ENCODE results near the gene TBC1D22A. TPM values are rescaled to one million over a fixed set of nuclear protein-coding genes. Genes with fewer than 3 reads are reported as not detected.

TBC1D22A gene
- total and polyA plus RNA-seq, 10 of the 15 experiments (the other 5 are each of a cell fraction or from before 2014, with no cell fraction given), result 0.63 to 44.7 (median 27.4) TPM

- Histone ChIP-seq H3K9me3 (replicated peaks; ENCODE audit: control insufficient read depth, insufficient read depth, low read length) (peaks cover under 1% of the 10 kb centered on the region), H3K27ac (ENCODE audit: control insufficient read depth, insufficient read depth) (no peak overlapping the region), H3K27me3 (replicated peaks in 1 of 2; ENCODE audit: control insufficient read depth in 2 of 2, insufficient read depth in 2 of 2, low read length in 1 of 2) (no peaks in the 10 kb centered on the region), H2AFZ (ENCODE audit: control insufficient read depth, low read depth, low read length) (no peak overlapping the region), H3K9ac (ENCODE audit: control insufficient read depth, insufficient read depth, low read length) (no peak overlapping the region), H3K79me2 (ENCODE audit: control insufficient read depth, insufficient read depth, low read length) (no peaks in the 10 kb centered on the region; the same call in none of the 2 replicates), H3K4me3 (no peak overlapping the region), H3K4me2 (ENCODE audit: control insufficient read depth, insufficient read depth) (no peak overlapping the region), H3K4me1 (ENCODE audit: control insufficient read depth, insufficient read depth, low read length) (no peaks in the 10 kb centered on the region), H3K36me3 (ENCODE audit: control insufficient read depth in 2 of 2, insufficient read depth in 2 of 2, low read length in 1 of 2) (peaks cover 7 to 8% of the 10 kb centered on the region in 2 experiments; a peak in 3 of 4 replicates), H4K20me1 (ENCODE audit: control insufficient read depth, insufficient read depth) (0 out of 2 replicates have a peak, but pooled peaks cover 2% of the 10 kb centered on the region)
- FAIRE-seq (no peak), DNase-seq (ENCODE audit: low read depth, low spot score) (no peak), ATAC-seq (no peak)
- ChIA-PET RAD21 (ENCODE audit: unreplicated experiment) (no interaction called here), SMC1A (ENCODE audit: uncharacterized antibody, unreplicated experiment) (no interaction called here), POLR2A (no interaction called here), CTCF (no interaction called here)
- intact Hi-C loops (cut with micrococcal nuclease; ENCODE audit: unreplicated experiment) (no loop called here), in situ Hi-C loops (cut with MboI) (no loop called here)
- TF ChIP-seq, protein P1, sequence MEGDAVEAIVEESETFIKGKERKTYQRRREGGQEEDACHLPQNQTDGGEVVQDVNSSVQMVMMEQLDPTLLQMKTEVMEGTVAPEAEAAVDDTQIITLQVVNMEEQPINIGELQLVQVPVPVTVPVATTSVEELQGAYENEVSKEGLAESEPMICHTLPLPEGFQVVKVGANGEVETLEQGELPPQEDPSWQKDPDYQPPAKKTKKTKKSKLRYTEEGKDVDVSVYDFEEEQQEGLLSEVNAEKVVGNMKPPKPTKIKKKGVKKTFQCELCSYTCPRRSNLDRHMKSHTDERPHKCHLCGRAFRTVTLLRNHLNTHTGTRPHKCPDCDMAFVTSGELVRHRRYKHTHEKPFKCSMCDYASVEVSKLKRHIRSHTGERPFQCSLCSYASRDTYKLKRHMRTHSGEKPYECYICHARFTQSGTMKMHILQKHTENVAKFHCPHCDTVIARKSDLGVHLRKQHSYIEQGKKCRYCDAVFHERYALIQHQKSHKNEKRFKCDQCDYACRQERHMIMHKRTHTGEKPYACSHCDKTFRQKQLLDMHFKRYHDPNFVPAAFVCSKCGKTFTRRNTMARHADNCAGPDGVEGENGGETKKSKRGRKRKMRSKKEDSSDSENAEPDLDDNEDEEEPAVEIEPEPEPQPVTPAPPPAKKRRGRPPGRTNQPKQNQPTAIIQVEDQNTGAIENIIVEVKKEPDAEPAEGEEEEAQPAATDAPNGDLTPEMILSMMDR (IDR thresholded peaks at IDR 0.05 in 2 of 3, conservative IDR thresholded peaks at IDR 0.05 in 1 of 3; ENCODE audit: control insufficient read depth in 2 of 3, extremely low read depth in 1 of 3, insufficient read depth in 1 of 3, low read depth in 3 of 3, low read length in 3 of 3), result no peak
- TF ChIP-seq, protein P2, sequence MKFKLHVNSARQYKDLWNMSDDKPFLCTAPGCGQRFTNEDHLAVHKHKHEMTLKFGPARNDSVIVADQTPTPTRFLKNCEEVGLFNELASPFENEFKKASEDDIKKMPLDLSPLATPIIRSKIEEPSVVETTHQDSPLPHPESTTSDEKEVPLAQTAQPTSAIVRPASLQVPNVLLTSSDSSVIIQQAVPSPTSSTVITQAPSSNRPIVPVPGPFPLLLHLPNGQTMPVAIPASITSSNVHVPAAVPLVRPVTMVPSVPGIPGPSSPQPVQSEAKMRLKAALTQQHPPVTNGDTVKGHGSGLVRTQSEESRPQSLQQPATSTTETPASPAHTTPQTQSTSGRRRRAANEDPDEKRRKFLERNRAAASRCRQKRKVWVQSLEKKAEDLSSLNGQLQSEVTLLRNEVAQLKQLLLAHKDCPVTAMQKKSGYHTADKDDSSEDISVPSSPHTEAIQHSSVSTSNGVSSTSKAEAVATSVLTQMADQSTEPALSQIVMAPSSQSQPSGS (IDR thresholded peaks at IDR 0.05; ENCODE audit: low read length), result no peak
- no peak for TF ChIP-seq ZNF622 (IDR thresholded peaks at IDR 0.05)
- no peak for TF ChIP-seq DPF2 (IDR thresholded peaks at IDR 0.05)
- no peak for TF ChIP-seq E4F1 (IDR thresholded peaks at IDR 0.05; ENCODE audit: borderline replicate concordance, partially characterized antibody)
- TF ChIP-seq MXI1 (IDR thresholded peaks at IDR 0.05; ENCODE audit: low read depth, low read length), result no peak
- no peak for TF ChIP-seq POLR2AphosphoS5 (IDR thresholded peaks at IDR 0.05; ENCODE audit: low read length)
- TF ChIP-seq, protein P3, sequence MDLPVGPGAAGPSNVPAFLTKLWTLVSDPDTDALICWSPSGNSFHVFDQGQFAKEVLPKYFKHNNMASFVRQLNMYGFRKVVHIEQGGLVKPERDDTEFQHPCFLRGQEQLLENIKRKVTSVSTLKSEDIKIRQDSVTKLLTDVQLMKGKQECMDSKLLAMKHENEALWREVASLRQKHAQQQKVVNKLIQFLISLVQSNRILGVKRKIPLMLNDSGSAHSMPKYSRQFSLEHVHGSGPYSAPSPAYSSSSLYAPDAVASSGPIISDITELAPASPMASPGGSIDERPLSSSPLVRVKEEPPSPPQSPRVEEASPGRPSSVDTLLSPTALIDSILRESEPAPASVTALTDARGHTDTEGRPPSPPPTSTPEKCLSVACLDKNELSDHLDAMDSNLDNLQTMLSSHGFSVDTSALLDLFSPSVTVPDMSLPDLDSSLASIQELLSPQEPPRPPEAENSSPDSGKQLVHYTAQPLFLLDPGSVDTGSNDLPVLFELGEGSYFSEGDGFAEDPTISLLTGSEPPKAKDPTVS (IDR thresholded peaks at IDR 0.05; ENCODE audit: low read depth, low read length), result no peak
- no peak for TF ChIP-seq GATAD2B (conservative IDR thresholded peaks at IDR 0.05; ENCODE audit: low read depth)
- no peak for TF ChIP-seq NR2F1 (conservative IDR thresholded peaks at IDR 0.05)
- TF ChIP-seq BRCA1 (IDR thresholded peaks at IDR 0.05; ENCODE audit: low read depth, low read length), result no peak
- TF ChIP-seq, protein P4, sequence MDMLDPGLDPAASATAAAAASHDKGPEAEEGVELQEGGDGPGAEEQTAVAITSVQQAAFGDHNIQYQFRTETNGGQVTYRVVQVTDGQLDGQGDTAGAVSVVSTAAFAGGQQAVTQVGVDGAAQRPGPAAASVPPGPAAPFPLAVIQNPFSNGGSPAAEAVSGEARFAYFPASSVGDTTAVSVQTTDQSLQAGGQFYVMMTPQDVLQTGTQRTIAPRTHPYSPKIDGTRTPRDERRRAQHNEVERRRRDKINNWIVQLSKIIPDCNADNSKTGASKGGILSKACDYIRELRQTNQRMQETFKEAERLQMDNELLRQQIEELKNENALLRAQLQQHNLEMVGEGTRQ (IDR thresholded peaks at IDR 0.05; ENCODE audit: borderline replicate concordance, low read depth, low read length), result no peak
- TF ChIP-seq NRF1 (conservative IDR thresholded peaks at IDR 0.05; ENCODE audit: low read depth, low read length), result no peak
- TF ChIP-seq SMAD5 (IDR thresholded peaks at IDR 0.05; ENCODE audit: low read depth), result no peak
- no TSS peak for BruUV-seq (replicated peaks)
- WGBS (ENCODE audit: insufficient coverage, insufficient replicate concordance, low lambda C conversion rate, missing lambda C conversion rate), result 87% methylated on average over 7 of the region's 7 CpGs
These were observed 114.0 kb downstream of the TBC1D22A start for GRCh38 chr22:46876357-46876934.

All from GM12878 (cell line).